HG02938 (cell line): ENCODE data around the gene SLC15A4.
A peak's percentile ranks its signal among the peaks of the same experiment; 100 is the strongest.

ENCODE experiments used
- ATAC-seq: cut with Tn5 transposase; IDR thresholded peaks from one replicate; pipeline ENCODE4 v1.9.1; 2021; ENCODE audit warnings: mild to moderate bottlenecking, moderate library complexity; ENCODE audit not compliant: unreplicated experiment

The SLC15A4 gene

DNA sequence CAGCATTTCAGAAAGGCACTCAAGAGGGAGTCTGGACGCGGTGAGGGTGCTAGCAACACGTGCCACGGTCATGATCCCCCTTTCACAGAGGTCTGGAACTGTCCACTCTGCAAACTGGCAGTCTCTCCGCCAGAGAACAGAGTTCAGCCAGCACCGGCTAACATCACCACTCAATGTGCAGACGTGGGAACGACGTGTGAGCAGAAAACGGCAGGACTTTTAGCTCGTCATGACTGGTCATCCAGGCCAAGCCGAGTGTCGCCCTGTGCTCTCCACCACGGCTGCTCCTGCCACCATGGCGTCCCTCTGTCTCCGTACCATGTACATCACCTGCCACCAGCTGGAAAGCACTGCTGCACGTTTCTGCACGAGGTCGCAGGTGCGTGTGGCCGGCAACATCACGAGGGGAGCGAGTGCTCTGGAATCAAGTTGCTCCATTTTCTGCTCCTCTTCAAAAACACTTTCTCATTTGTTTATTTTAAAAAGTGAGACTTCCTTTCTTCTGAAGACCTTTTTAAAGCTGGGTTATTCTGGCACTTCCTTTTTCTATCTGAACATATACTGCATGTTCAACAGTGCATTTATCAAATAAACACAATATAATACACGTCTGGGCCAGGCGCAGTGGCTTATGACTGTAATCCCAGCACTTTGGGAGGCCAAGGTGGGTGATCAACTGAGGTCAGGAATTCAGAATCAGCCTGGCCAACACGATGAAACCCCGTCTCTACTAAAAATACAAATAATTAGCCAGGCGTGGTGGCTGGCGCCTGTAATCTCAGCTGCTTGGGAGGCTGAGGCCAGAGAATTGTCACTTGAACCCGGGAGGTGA, 28.0 kb downstream of the SLC15A4 start:
- ATAC-seq, result no peak

DNA sequence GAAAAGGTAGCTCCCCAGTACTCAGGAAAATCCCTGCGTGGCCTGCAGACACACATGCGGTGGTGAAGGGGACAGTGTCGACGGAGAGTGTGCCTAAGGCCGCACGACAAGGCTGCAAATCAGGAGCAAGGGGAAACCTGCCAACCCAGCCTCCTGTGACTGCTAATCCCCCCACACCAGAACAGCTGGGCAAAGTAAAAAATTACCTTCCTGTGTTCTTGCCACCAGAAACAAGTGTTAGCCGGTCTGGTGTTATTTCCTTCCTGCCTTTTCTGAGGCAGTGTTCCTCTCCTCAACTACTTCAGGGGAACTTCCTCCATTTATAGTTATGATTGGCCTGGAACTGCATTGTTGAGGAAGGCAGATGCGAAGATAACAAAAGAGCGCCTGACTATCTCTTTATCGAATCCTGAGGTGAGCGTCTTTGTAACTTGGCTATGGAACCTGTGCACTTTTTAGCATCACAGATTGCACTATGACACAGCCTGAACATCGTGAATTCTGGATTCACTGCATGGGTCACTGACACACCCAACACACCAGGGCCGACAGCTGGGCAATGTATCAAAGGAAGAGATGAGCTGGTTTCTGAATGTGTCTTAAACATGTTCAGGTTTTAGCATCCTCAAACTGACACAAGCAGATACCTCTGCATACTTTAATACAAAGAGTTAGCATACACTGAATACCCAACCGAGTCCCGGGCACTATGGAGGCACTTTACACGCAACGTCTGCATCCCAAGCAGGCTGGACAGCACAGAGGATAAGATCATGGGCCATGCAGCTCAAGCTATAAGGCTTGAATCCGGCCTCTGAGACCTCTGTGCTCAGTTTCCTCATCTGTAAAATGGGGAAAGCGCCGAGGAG, 28.9 kb downstream of the SLC15A4 start:
- ATAC-seq, result no peak

DNA sequence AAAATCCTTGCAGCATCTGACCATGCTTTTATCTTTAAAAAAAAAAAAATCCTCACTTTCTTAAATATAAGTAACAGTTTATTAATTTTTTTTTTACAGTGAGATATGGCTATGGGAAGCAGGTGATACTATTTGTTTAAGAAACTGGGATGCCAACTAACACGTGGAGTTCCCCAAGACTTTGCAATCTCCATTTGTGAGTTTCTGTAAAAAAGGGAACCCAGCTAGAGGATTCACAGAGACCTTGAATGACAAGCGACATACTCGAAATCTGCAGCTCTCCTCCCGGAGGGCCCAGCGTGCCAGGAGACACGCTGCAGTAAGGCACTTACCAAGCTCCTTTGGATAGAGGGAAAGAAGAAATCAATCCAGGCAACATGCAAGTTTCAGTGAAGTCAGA, 30.1 kb downstream of the SLC15A4 start:
- no peak for ATAC-seq

DNA sequence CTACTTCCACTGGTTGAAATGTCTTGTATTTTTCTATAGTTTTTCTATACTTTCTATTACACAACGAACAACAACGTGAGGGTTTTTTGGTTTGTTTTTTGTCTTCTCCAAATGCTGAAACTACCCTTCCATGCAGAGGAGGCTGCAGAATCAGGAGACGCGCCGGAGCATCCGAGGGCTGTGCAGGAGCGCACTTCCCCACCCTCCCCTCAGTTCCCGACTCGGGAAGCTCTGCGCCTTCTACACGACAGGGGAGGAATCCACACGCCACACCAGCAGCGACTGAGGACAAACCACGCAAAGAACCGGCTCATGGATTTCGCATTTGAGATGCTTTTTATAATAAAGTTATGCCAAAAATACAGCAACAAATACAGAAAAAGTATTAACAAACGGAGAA, 30.9 kb downstream of the SLC15A4 start:
- no peak for ATAC-seq

DNA sequence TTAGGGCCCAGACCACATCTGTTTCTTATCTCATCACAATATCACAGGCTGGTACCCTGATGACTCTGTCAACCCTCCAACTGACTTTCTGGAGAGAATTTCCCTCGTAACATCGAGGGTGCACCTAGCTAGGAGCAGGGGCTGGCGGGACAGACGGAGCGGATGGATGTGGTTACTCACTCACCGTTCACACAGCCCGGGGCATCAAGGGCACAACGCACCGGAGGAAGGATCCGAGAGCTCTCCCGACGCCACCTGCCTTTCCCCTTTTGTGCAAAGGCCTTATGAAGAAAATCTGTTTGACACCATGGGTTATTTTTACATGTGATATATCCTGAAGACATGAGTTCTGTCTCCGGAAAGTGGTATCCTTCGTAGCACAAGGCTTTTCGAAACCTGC, 31.4 kb downstream of the SLC15A4 start:
- no peak for ATAC-seq

DNA sequence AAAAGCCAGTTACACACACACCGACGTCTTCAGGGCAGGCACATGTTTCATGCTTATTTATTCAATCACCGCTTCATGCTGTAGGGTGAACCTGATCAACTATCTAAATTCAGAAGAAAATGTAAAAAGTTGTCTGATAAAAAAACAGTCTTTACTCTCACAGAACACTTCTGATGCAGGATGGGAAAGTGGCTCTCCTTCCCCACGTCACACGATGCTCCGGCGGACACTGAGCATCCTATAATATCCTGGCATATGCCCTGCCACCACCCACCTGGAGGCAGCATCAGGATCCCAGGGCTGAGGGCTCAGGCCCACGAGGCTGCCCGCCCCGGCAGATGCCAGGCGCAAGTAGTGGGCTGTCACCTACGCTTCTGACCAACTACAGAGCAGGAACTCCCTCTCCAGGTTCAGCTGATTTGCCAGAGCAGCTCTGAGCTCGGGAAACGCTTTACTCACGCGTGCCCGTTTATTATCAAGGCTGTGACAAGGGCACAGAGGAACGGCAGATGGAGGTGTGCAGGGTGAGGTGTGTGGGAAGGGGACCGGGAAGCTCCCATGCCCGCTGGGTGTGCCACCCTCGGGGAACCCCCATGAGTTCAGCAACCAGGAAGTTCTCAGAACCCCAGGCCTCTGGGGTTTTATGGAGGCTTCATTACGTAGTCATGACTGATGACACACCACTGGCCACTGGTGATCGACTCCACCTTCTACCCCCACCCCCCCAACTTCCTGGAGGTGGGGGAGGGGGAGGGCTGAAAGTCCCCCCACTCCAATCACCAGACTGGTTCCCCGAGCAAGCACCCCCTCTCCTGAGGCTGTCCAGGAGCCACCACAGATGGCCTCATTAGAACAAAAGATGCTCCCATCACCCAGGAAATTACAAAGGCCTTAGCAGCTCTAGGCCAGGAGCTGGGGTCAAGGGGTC, 32.1 kb downstream of the SLC15A4 start:
- ATAC-seq, result no peak

DNA sequence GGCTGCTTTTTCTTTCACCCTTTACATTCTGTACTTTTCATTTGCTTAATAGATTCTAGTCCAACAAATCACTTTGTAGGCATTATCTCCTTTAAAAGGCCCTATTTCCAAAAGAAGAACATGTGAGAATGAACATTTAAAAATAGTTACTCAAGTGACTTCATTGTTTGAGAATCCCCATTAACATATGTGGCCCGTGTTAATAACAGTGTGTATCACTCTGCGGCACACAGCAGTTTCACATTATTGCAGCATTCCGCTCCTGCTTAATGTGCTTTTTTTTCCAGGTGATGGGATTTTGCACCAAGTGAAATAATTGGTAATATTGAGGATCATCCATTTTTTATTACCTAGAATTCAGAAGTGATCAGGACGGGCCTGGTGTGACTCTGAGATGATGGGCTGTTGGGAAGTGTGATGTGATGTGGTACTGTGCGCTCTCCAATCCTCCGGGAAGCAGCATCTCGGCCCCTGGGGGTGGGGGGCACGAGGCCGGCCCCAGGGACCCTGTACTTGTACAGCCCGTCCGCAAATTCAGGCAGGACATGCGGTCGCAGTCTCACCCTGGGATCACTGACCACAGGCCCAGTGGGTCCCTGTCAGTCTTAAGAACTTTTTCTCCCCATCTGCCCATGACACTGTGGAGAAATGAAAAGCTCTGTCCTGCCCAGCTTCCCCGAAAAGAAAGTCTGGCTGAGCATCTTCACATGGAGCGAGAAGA, 32.9 kb downstream of the SLC15A4 start:
- ATAC-seq, result no peak

DNA sequence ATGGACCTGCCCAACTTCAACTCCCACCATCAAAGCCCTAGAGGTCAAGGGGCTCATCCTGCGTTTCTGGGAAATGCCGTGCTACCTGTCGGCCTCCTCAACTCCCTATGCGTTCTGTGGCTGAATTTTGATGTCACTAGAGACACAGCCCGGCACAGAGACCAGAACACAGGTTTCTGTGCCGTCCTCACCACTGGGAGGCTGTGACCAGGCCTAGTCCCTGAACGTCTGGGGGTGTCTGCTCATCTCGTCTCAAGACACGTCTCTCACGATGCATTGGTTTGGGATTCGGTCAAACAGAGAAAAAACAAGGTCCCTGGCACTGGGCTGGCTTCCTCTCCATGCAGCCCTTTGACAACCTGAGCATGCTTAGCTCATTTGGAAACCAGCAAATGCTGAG, 33.5 kb downstream of the SLC15A4 start:
- no peak for ATAC-seq

DNA sequence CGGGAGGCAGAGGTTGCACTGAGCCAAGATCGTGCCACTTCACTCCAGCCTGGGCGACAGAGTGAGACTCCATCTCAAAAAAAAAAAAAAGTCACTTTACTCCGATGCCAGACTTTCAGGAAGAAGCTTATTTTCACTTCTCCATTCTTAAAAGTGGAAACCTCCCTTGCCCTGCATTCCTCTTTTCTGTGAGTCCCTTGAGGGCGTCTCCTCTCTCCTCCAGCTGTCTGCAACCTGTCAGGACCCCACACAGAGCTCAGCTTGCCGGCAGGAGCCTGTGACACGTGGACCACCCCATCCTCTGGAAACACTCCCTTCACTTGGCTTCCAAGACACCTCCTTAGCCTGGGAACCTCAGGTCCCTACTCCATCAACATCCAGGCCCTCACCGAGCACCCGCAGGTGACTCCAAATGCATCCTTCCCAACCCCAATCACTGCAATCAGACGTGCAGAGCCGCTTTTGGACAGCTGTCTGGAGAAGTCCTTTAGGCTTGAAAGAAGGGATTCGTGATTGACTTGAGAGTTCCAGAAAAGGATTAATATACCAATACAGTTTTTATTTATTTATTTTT, 34.3 kb downstream of the SLC15A4 start:
- no peak for ATAC-seq

DNA sequence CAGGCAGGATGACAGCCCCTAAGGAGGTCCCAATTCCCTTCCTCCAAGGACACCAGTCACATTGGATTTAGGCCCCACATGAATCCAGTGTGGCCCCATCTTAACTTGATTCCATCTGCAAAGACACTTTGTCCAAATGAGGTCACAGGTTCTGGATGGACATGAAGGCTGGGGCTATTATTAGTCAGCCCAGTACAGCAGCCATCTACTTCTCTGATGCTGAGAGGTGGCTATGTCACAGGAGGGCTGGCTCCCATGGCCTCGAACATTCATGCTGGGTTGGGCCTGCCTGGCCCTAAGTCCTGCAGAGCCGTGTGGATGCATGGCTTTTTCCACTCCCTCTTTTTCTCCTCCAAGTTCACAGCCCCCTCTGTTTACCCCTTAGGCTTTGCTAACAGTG, 35.9 kb downstream of the SLC15A4 start:
- no peak for ATAC-seq

DNA sequence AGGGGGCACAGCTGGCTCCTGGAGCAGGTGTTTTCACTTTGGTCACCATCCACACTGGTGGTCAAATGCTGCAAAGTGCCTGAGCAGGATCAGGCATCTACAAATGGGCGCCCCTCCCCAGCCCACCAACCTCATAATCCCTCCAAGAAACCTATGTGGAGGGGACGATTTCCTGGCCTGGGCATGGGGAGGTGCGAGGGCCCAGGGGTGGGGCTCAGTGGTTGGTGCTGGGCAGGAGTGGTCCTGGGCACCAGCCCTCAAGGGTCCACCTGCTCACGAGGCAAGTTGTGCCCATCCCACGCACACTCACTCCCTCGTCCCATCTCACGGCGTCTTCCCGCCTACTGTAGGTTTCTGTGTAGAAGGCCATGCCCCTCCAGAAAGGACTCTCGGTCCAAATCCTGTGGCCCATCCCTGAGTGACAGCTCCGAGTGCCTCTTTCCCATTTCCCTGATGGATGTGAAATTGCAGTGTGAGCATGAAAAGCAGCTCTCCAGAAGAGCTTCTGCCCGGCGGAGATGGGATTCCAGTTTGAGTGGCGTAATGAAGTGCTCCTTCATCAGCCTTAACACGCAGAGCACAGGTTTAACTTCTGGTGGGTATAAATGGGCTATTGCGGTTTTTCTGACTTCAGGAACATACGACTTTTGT, 36.9 kb downstream of the SLC15A4 start:
- no peak for ATAC-seq

DNA sequence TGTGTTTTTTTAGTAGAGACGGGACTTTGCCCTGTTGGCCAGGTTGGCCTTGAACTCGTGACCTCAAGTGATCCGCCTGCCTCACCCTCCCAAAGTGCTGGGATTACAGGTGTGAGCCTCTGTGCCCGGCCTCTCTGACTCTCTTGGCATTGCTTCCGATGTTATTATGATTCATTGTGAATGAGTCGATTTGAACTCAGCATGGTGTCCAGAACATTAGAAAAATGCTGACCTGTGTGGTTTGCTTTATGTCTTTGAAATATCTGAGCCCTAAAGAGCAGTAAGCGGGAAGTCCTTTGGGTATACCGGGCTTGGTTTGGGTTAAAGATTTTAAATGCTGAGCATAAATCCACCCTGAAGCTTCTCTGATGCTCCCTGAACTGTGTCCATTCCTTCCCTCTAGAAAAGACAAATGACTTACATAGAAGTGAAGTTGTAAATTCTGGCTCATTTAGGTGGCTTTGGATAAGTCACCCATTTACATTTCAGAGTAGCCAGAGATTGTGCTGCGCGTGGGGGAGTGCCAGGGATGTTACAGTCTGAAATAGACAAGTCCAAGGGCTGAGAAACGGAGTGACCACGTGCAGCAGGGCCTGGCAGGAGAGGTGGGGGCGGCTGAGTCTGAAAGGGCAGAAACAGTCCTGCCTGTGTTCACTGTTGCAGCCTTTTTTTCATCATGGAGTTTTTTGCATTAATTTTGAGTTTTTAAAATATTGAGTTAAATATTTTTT, 39.6 kb downstream of the SLC15A4 start:
- no peak for ATAC-seq

DNA sequence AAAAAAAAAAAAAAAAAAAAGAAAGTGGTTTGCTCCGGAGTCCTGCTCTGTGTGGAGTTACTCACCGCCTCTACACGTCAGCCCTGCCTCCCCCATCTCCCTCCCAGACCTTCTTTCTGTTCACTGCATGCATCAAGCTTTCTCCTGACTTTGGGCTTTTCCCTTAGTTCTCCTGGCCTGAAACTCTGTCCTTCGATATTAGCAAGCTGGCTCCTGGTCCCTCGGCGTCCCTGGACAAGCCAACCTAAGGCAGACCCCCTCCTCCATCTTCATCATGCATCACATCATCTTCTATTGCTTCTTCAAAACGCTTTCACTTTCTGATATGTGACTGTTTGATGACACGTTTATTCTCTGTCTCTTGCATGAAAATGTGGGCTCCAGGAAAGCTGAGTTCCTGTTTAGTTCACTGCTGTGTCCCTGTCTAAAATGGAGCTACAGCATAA, 40.6 kb downstream of the SLC15A4 start:
- peak; percentile 66 for ATAC-seq

DNA sequence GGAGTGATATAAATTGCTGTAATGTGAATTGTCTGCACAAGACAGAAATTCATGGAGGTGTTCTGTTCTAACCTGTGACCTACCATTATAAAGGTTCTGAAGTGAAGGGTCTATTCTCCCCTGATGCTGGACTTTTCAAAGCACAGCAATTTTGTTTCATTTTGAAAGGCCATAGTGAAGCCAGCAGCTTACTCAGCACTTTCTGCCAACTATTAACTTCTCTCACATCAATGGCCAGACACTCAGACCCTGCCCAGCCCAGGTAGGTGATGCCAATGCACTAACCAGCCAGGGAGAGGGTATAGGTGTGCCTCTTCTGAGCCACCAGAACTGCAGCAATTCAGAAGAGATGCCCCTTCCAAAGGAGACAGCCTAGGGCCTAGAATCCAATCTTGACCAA, 43.9 kb downstream of the SLC15A4 start:
- ATAC-seq, result no peak

DNA sequence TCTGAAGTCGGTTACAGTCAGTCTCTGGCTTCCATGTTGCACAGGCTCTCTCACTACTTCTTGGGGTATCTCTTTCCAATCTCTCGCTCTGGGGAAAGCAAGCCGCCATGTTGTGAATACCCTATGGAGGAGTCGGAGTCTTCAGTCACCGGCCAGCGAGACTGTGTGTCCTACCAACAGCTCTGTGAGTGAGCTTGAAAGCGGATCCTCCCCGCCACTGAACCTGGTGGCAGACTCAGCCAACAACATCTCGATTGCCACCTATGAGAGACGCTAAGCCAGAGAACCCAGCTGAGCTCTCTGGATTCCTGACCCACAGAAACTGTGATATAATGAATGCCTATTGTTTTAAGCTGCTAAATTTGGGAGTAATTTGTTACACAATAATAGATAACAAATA, 51.5 kb downstream of the SLC15A4 start:
- ATAC-seq, result no peak

DNA sequence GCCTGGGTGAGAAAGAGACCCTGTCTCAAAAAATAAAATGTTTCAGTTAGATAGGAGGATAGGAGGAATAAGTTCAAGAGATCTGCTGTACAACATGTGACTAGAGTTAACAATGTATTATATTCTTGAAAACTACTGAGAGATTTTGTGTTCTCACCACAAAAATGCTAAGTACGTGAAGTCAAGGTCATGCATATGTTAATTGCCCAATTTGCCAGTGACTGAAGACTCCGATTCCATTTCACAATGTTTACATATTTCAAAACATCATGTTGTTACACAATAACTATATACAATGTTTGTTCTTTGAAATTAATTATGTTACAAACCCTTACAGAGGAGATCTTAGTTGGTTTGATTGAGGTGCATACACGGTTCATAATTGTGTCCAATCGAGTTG, 52.1 kb downstream of the SLC15A4 start:
- no peak for ATAC-seq

DNA sequence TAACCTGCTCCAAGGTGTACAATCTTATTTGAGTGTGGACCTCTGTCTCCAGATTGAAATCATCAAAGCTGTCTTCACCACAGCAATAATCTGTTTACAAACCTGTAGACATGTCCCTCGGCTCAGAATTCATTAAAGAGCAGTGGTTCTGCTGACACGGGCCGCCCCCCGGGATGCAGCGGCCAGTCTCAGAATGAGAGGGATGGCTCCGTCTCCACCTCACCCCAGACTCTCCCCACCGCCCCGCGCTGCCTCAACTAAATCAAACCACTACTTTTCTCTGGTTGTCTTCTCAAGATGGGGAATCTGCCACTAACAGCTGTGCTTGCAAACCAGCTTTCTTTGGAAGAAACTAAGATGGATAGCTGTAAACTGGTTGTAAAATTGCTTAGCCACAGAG, 56.2 kb downstream of the SLC15A4 start:
- ATAC-seq, result no peak

DNA sequence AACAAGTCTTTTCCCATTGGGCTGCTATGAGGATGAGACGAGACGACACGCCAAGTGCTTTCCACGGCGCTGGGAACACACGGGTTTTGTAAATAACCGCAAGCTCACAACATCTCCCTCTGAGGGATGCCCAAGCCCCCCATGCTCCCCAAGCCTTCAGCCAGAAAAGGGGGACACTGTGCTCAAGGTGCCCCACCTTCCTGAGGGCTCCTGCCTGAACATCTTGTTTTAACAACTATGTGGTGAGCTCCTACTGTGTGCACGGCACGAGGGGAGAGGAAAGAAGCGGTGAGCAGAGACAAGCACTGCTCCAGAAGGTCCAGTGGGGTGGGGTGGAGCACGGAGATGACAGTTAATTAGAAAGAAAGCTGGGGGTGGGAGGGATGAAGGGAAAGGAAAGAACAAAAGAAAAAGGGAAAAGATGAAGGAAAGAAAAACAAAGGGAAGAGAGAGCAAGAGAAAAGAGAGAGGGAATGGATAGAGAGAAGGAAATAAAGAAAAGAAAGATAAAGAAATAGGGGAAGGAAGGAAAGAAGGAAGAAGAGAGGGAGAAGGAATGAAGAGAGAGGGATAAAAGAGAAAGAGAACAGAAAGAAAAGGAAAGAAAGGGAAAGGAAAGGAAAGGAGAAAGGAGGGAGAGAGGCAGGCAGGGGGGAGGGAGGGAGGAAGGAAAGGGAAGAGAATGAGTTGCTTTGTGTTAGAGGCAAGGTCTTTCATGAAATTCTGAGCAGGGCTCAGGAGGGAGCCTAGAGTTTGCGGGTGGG, 56.8 kb downstream of the SLC15A4 start:
- ATAC-seq, result no peak
